ENCODE data around the gene SPOUT1. TPM values are rescaled to one million over a fixed set of nuclear protein-coding genes. Genes with fewer than 3 reads are reported as not detected.

Gene SPOUT1
- total RNA-seq, 1 donor from 2014 or later, result 66.7 TPM

GRCh38 chr9:128792978-128793686 is 36.5 kb downstream of the SPOUT1 start:
- DNase-seq (ENCODE audit: low read depth, low spot score), result no peak
- H3K9me3 Mint-ChIP-seq, result no peaks in the 10 kb centered on the region
- peaks cover 3% of the 10 kb centered on the region for H3K4me1 Mint-ChIP-seq
- H3K36me3 Mint-ChIP-seq (ENCODE audit: low read depth), result peaks cover 4% of the 10 kb centered on the region
- peak overlapping the region; percentile 18 for H3K4me3 Mint-ChIP-seq
- no peak for TF ChIP-seq CTCF (conservative IDR thresholded peaks at IDR 0.05)
- no peaks in the 10 kb centered on the region for H3K27me3 Mint-ChIP-seq (ENCODE audit: low read depth)
- H3K27ac Mint-ChIP-seq (ENCODE audit: unreplicated experiment), result no peak overlapping the region

- Mint-ChIP-seq H3K4me1 (peaks cover 11% of the 10 kb centered on the region), H3K9me3 (no peaks in the 10 kb centered on the region), H3K27ac (ENCODE audit: unreplicated experiment) (no peak overlapping the region), H3K36me3 (ENCODE audit: low read depth) (peaks cover 4% of the 10 kb centered on the region), H3K4me3 (no peak overlapping the region), H3K27me3 (ENCODE audit: low read depth) (no peaks in the 10 kb centered on the region)
- TF ChIP-seq CTCF (conservative IDR thresholded peaks at IDR 0.05), result no peak
- no peak for DNase-seq (ENCODE audit: low read depth, low spot score)
These were observed 37.5 kb downstream of the SPOUT1 start for GRCh38 chr9:128792134-128792533.

GRCh38 chr9:128790536-128790935 is 39.1 kb downstream of the SPOUT1 start:
- no peak for DNase-seq (ENCODE audit: low read depth, low spot score)
- no peaks in the 10 kb centered on the region for H3K27me3 Mint-ChIP-seq (ENCODE audit: low read depth)

GRCh38 chr9:128788445-128788844 is 41.1 kb downstream of the SPOUT1 start:
- DNase-seq (ENCODE audit: low read depth, low spot score), result no peak
- no peaks in the 10 kb centered on the region for H3K27me3 Mint-ChIP-seq (ENCODE audit: low read depth)
- no peaks in the 10 kb centered on the region for H3K9me3 Mint-ChIP-seq
- H3K4me1 Mint-ChIP-seq, result peaks cover 15% of the 10 kb centered on the region
- H3K4me3 Mint-ChIP-seq, result peak overlapping the region; percentile 94
- TF ChIP-seq CTCF (conservative IDR thresholded peaks at IDR 0.05), result no peak
- peaks cover 4% of the 10 kb centered on the region for H3K36me3 Mint-ChIP-seq (ENCODE audit: low read depth)
- no peak overlapping the region for H3K27ac Mint-ChIP-seq (ENCODE audit: unreplicated experiment)

More at GRCh38 chr9:128790536-128790935, 39.1 kb downstream of the SPOUT1 start:
- peaks cover 4% of the 10 kb centered on the region for H3K36me3 Mint-ChIP-seq (ENCODE audit: low read depth)
- H3K27ac Mint-ChIP-seq (ENCODE audit: unreplicated experiment), result no peak overlapping the region
- peak overlapping the region; percentile 9 for H3K4me3 Mint-ChIP-seq
- no peaks in the 10 kb centered on the region for H3K9me3 Mint-ChIP-seq
- peaks cover 15% of the 10 kb centered on the region for H3K4me1 Mint-ChIP-seq
- TF ChIP-seq CTCF (conservative IDR thresholded peaks at IDR 0.05), result no peak

- no peak for DNase-seq (ENCODE audit: low read depth, low spot score)
- H3K9me3 Mint-ChIP-seq, result no peaks in the 10 kb centered on the region
- H3K4me1 Mint-ChIP-seq, result peaks cover 15% of the 10 kb centered on the region
- H3K36me3 Mint-ChIP-seq (ENCODE audit: low read depth), result peaks cover under 1% of the 10 kb centered on the region
- peak overlapping the region; percentile 94 for H3K4me3 Mint-ChIP-seq
- peak overlapping the region; percentile 96 for H3K27ac Mint-ChIP-seq (ENCODE audit: unreplicated experiment)
- TF ChIP-seq CTCF (conservative IDR thresholded peaks at IDR 0.05), result no peak
- H3K27me3 Mint-ChIP-seq (ENCODE audit: low read depth), result no peaks in the 10 kb centered on the region
These were observed 41.9 kb downstream of the SPOUT1 start for GRCh38 chr9:128787659-128788058.

Measured in neural crest cell (in vitro differentiated cells).